GM12878 (cell line): ENCODE results near the gene CD69. TPM values are rescaled to one million over a fixed set of nuclear protein-coding genes. Genes with fewer than 3 reads are reported as not detected.

Experiments used
- ATAC-seq: fragments of 200-7000 bp; cut with Tn5 transposase; 3 replicates; pipeline ENCODE4 v1.9.1; 2020; ENCODE audit warnings: mild to moderate bottlenecking, moderate library complexity
- BruUV-seq: library from RNA; stranded (reverse); fragments of 400-500 nt; replicated peaks from 2 replicates; lab custom pipeline; 2021; lab: Mats Ljungman, UMichigan
- CTCF ChIA-PET: fragments of 300-600 bp; sonication (Branson Sonifier 250); formaldehyde crosslinking; extraction: SDS; loops from one replicate; lab custom pipeline; 2021; ENCODE audit warnings: inconsistent platforms; lab: Yijun Ruan, JAX
- POLR2A ChIA-PET: fragments of 350-600 bp; formaldehyde crosslinking; extraction: SDS; loops from one replicate; lab custom pipeline; 2021; ENCODE audit warnings: inconsistent platforms; lab: Charles Lee
- RAD21 ChIA-PET: fragments of 300-600 bp; sonication (Branson Sonifier 250); formaldehyde crosslinking; loops from one replicate; lab custom pipeline; 2023; ENCODE audit warnings: antibody characterized with exemption; ENCODE audit not compliant: unreplicated experiment; lab: Charles Lee
- SMC1A ChIA-PET: fragments of 300-600 bp; sonication (Branson Sonifier 250); formaldehyde crosslinking; loops from one replicate; lab custom pipeline; 2023; ENCODE audit not compliant: unreplicated experiment, uncharacterized antibody; lab: Charles Lee
- DNase-seq: peaks from one replicate; pipeline ENCODE4 v3.0.0-alpha.2; 2011; ENCODE audit warnings: low read depth, low spot score
- FAIRE-seq: peaks from 3 replicates; lab custom pipeline; 2011; peaks lifted over from hg19 to GRCh38; lab: Jason Lieb, UNC
- H2AFZ ChIP-seq: 2 replicates; pipeline ENCODE4 v1.6.0; 2011; ENCODE audit warnings: low read depth, low read length, control low read depth; ENCODE audit not compliant: control insufficient read depth
- H3K27ac ChIP-seq: 2 replicates; pipeline ENCODE4 v1.5.1; 2011; ENCODE audit warnings: control low read depth; ENCODE audit not compliant: control insufficient read depth, insufficient read depth
- H3K27me3 ChIP-seq, 2 experiments: replicated peaks in 1 of 2; 2 replicates each; pipeline versions ENCODE4 v1.6.0 to v1.6.1; 2011; ENCODE audit warnings: low read length in 1 of 2; ENCODE audit not compliant: control insufficient read depth in 2 of 2, insufficient read depth in 2 of 2
- H3K36me3 ChIP-seq, 2 experiments: 2 replicates each; pipeline ENCODE4 v1.5.1; 2011; ENCODE audit warnings: low read length in 1 of 2; ENCODE audit not compliant: control insufficient read depth in 2 of 2, insufficient read depth in 2 of 2
- H3K4me1 ChIP-seq: 2 replicates; pipeline ENCODE4 v1.6.1; 2011; ENCODE audit warnings: mild to moderate bottlenecking, low read length, moderate library complexity, mixed read lengths; ENCODE audit not compliant: control insufficient read depth, insufficient read depth
- H3K4me2 ChIP-seq: 2 replicates; pipeline ENCODE4 v1.6.0; 2011; ENCODE audit warnings: control low read depth; ENCODE audit not compliant: control insufficient read depth, insufficient read depth
- H3K4me3 ChIP-seq: fragments of 200-600 bp; sonication (generic); 2 replicates; pipeline ENCODE4 v1.5.1; 2016
- H3K79me2 ChIP-seq: 2 replicates; pipeline ENCODE4 v1.6.0; 2011; ENCODE audit warnings: low read length; ENCODE audit not compliant: control insufficient read depth, insufficient read depth
- H3K9ac ChIP-seq: 2 replicates; pipeline ENCODE4 v1.8.0; 2011; ENCODE audit warnings: low read length, control low read depth, mixed read lengths; ENCODE audit not compliant: control insufficient read depth, insufficient read depth
- H3K9me3 ChIP-seq: replicated peaks from 3 replicates; pipeline ENCODE4 v1.5.1; 2011; ENCODE audit warnings: mild to moderate bottlenecking, low read length; ENCODE audit not compliant: control insufficient read depth, insufficient read depth
- H4K20me1 ChIP-seq: 2 replicates; pipeline ENCODE4 v1.6.0; 2011; ENCODE audit not compliant: control insufficient read depth, insufficient read depth
- HSF1 ChIP-seq: fragments of 150-350 bp; IDR thresholded peaks from 2 replicates; pipeline ENCODE4 v1.6.1; 2014; ENCODE audit warnings: mild to moderate bottlenecking, low read depth, low read length
- TCF7 ChIP-seq: IDR thresholded peaks from 2 replicates; pipeline ENCODE4 v1.6.1; 2014; ENCODE audit warnings: antibody characterized with exemption, borderline replicate concordance
- ZNF687 ChIP-seq: fragments of 450-650 bp; IDR thresholded peaks from 2 replicates; pipeline ENCODE4 v1.6.1; 2017; ENCODE audit warnings: mild to moderate bottlenecking, moderate library complexity
- WGBS: methylation state at CpG from one replicate; pipeline ENCODE4 v1.1.6; 2016; ENCODE audit warnings: low lambda C conversion rate; ENCODE audit not compliant: insufficient replicate concordance, insufficient coverage; ENCODE audit errors: missing lambda C conversion rate; 5-methylcytosine and 5-hydroxymethylcytosine counted together
- in situ Hi-C: fragments of 300-500 bp; cut with MboI; formaldehyde crosslinking; loops from 9 replicates; pipeline ENCODE4 v1.14.3; 2018; ENCODE audit warnings: mixed read lengths
- intact Hi-C: fragments of 100-400 bp; cut with micrococcal nuclease; formaldehyde crosslinking; loops from one replicate; pipeline ENCODE4 v1.14.2; 2022; ENCODE audit not compliant: unreplicated experiment
- polyA plus RNA-seq, 11 experiments: library from polyadenylated mRNA; depleted of rRNA in 4 of 11; unstranded in 6 of 11; stranded (reverse) in 5 of 11; fragments of >200 nt; fragmentation: Nextera tagmentation in 4 of 11; fragmentation: Illumina TruSeq in 1 of 11; extraction: Ambion mirVana in 4 of 11; extraction: Trizol in 1 of 11; gene quantifications; 1 replicate in 1 of 11; 2 replicates in 10 of 11; pipeline versions ENCODE4 v1.2.1 to v1.2.3, GENCODE V29; 2011 to 2016; ENCODE audit warnings: inconsistent platforms in 2 of 11, missing spikeins in 2 of 11, low read depth in 1 of 11
- total RNA-seq, 4 experiments: library from RNA; depleted of rRNA in 3 of 4; stranded (reverse); fragments of >200 nt in 3 of 4; fragmentation: Illumina TruSeq in 1 of 4; extraction: Trizol in 1 of 4; gene quantifications; 2 replicates each; pipeline versions ENCODE4 v1.2.1 to v1.2.3, GENCODE V29; 2013 to 2021

The CD69 gene
- total and polyA plus RNA-seq, 10 of the 15 experiments (the other 5 are each of a cell fraction or from before 2014, with no cell fraction given) = 7.3 to 156 (median 15.0) TPM

- TF ChIP-seq ZNF687 = 0 out of 2 replicates have a peak, but pooled peaks have one; percentile 42
These were observed 30.1 kb downstream of the CD69 start (continued) for GRCh38 chr12:9730591-9730990.

GRCh38 chr12:9730011-9730410 is 30.7 kb downstream of the CD69 start:
- FAIRE-seq = no peak
- Histone ChIP-seq H4K20me1 (no peaks in the 10 kb centered on the region), H3K36me3 (no peaks in the 10 kb centered on the region), H3K4me1 (peaks cover 4% of the 10 kb centered on the region; the same call in 1 of the 2 replicates), H3K79me2 (peaks cover 86% of the 10 kb centered on the region), H3K4me2 (peak overlapping the region; percentile 66), H3K9ac (peak overlapping the region; percentile 82), H3K27me3 (no peaks in the 10 kb centered on the region), H2AFZ (no peak overlapping the region), H3K4me3 (peak overlapping the region; percentile 80), H3K9me3 (no peaks in the 10 kb centered on the region), H3K27ac (peak overlapping the region; percentile 84)
- TF ChIP-seq HSF1 (no peak), TCF7 (no peak)
- ATAC-seq = 0 out of 3 replicates have a peak, but pooled peaks have one; percentile 24
- no peak for DNase-seq
- ChIA-PET SMC1A (interaction anchor here (0.7 to 2.1 kb wide), 9 partner anchors 8 to 61 kb away, joined by 3 to 7 read pairs (median 3); partner anchors contain the start of gene CLEC2D), CTCF (interaction anchor here (0.7 to 2.8 kb wide), 6 partner anchors 9 to 96 kb away, joined by 3 to 25 read pairs (median 4); no protein-coding TSS in a partner anchor), POLR2A (interaction anchor here (1.2 kb wide), 1 partner anchor 8 kb away, joined by 5 read pairs; no protein-coding TSS in a partner anchor), RAD21 (interaction anchor here (0.8 to 2.8 kb wide), 9 partner anchors 9 to 69 kb away, joined by 3 to 16 read pairs (median 8); partner anchors contain the start of gene CD69)
- WGBS = 9% methylated on average over 3 of the region's 3 CpGs
- intact Hi-C loops = no loop called here
- no TSS peak for BruUV-seq
- in situ Hi-C loops = loop anchor here (5.0 kb wide), 1 partner anchor 83 kb away; no protein-coding TSS in a partner anchor
